Type B pancreatic cell (in vitro differentiated cells): ENCODE results near the gene LARP4B. TPM values are rescaled to one million over a fixed set of nuclear protein-coding genes. Genes with fewer than 3 reads are reported as not detected.

Experiments used
- DNase-seq: peaks from one replicate; pipeline ENCODE4 v3.0.0; 2021; ENCODE audit warnings: mixed read lengths; ENCODE audit not compliant: unreplicated experiment; ENCODE audit errors: extremely low spot score
- H3K27ac Mint-ChIP-seq: 2 replicates; pipeline ENCODE4 v1.8.0; 2021; ENCODE audit warnings: mild to moderate bottlenecking, mixed read lengths
- H3K27me3 Mint-ChIP-seq: 2 replicates; pipeline ENCODE4 v1.8.0; 2021; ENCODE audit warnings: mixed read lengths
- H3K36me3 Mint-ChIP-seq: 2 replicates; pipeline ENCODE4 v1.8.0; 2021; ENCODE audit warnings: mixed read lengths
- H3K4me1 Mint-ChIP-seq: one replicate; pipeline ENCODE4 v1.8.0; 2021; ENCODE audit warnings: mixed read lengths; ENCODE audit not compliant: unreplicated experiment
- H3K4me3 Mint-ChIP-seq: 2 replicates; pipeline ENCODE4 v1.8.0; 2021; ENCODE audit warnings: mild to moderate bottlenecking, mixed read lengths
- H3K9me3 Mint-ChIP-seq: 2 replicates; pipeline ENCODE4 v1.8.0; 2021; ENCODE audit warnings: mixed read lengths
- total RNA-seq: library from RNA; stranded (reverse); gene quantifications from 2 replicates; pipeline ENCODE4 v1.2.1, GENCODE V29; 2021; ENCODE audit warnings: low replicate concordance
- TF ChIP-seq, protein P1 (sequence below): fragments of 200-600 bp; sonication (generic); conservative IDR thresholded peaks from 2 replicates; pipeline ENCODE4 v1.5.0; 2021; ENCODE audit warnings: antibody characterized with exemption, mild to moderate bottlenecking

The LARP4B gene
- total RNA-seq, 1 donor from 2014 or later = 82.1 TPM

DNA sequence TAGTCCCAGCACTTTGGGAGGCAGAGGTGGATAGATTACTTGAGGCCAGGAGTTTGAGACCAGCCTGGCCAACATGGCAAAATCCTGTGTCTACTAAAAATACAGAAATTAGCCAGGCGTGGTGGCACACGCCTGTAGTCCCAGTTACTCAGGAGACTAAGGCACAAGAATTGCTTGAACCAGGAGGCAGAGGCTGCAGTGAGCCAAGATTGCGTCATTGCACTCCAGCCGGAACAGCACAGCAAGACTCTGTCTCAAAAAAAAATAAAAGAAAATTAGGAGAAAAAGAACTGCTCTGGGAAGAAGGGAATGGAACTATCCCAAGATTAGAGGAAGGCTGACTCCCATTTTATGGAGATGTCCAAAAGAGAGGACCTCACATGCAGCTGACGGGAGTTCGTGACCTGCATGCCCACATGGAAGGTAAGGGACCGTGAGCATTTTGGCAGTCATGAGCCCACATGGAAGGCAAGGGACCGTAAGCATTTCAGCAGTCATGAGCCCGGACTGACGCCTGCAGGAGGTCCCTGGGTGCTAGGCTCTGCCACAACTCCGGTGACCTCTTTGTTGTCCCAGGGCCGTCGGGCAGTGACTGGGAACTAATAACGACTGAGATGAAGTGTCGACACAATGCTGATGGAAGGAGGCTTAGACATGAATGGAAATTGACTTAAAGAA, 38.1 kb upstream of the LARP4B start:
- DNase-seq = no peak
- H3K27ac Mint-ChIP-seq = peak overlapping the region; percentile 61
- no peaks in the 10 kb centered on the region for H3K9me3 Mint-ChIP-seq
- peaks cover 22% of the 10 kb centered on the region for H3K4me1 Mint-ChIP-seq
- no peaks in the 10 kb centered on the region for H3K36me3 Mint-ChIP-seq
- H3K4me3 Mint-ChIP-seq = no peak overlapping the region
- H3K27me3 Mint-ChIP-seq = peaks cover 6% of the 10 kb centered on the region
- TF ChIP-seq, protein P1, sequence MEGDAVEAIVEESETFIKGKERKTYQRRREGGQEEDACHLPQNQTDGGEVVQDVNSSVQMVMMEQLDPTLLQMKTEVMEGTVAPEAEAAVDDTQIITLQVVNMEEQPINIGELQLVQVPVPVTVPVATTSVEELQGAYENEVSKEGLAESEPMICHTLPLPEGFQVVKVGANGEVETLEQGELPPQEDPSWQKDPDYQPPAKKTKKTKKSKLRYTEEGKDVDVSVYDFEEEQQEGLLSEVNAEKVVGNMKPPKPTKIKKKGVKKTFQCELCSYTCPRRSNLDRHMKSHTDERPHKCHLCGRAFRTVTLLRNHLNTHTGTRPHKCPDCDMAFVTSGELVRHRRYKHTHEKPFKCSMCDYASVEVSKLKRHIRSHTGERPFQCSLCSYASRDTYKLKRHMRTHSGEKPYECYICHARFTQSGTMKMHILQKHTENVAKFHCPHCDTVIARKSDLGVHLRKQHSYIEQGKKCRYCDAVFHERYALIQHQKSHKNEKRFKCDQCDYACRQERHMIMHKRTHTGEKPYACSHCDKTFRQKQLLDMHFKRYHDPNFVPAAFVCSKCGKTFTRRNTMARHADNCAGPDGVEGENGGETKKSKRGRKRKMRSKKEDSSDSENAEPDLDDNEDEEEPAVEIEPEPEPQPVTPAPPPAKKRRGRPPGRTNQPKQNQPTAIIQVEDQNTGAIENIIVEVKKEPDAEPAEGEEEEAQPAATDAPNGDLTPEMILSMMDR = no peak

DNA sequence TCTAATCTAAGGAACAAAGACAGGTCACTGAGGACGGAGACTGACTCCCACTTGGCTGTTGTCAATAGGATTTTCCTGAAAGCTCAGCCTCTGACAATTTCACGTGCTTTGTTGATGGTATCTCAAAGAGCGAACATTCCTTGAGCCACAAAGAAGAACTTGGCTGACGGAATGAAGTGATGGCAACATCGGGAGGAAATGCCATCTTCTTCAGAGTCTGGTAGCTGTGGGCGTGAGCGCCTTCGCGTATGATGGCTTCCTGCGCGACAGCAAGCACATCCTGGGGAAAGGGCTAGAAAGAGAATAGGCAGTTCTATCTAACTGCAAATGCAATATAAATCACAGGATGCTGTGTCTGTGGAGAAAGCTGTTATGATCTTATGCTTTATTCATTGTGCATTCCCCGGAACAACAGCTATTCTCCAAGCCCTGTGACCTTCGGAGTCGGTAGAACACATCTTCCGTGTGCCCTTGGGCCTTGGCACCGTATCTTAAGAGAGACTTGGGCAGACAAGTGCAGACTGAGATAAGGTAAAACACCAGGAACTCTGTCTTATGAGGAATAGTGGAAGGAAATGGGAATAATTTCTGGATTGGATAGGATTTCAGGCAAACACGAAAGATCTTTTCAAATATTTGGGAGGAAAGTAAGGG, 37.2 kb upstream of the LARP4B start:
- H3K4me3 Mint-ChIP-seq = no peak overlapping the region
- TF ChIP-seq, protein P1 = no peak
- no peak for DNase-seq
- H3K27me3 Mint-ChIP-seq = peaks cover 6% of the 10 kb centered on the region
- H3K9me3 Mint-ChIP-seq = no peaks in the 10 kb centered on the region
- peaks cover 25% of the 10 kb centered on the region for H3K4me1 Mint-ChIP-seq
- H3K27ac Mint-ChIP-seq = peak overlapping the region; percentile 44
- no peaks in the 10 kb centered on the region for H3K36me3 Mint-ChIP-seq

DNA sequence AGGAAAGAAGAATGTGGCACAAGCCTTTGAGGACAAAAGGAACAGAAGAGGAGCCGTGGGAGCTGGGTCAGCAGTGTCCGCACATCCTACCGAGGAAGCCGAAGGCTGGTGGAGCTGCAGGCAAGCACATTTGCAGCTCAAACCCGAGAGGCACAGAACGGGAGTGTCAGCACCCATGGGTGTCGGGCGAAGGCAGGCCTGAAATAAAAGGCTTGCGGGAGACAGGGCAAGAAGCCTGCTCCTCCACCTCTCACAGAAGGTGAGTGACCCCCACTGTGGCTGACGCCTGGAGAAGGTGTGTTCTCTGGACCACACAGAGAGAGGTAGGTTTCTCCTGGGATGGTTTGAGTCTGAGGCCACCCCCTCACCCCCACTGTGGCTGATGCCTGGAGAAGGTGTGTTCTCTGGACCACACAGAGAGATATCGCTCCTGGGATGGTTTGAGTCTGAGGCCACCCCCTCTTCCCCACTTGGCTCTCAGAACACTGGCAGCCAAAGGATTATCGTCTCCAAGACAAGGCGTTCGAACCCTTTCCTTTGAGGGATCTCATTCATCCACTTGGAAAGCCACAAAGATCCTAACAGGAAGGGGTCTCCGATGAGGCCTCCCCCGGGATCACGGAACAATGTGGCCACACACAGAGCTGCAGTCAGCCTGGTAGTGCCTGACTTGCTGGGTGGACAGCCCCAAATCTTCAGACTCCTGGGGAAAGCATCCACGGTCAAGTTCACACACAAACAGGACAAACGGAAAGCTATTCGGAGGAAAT, 35.1 kb upstream of the LARP4B start:
- no peak for DNase-seq
- H3K4me3 Mint-ChIP-seq = no peak overlapping the region
- TF ChIP-seq, protein P1 = no peak
- H3K27me3 Mint-ChIP-seq = peaks cover 6% of the 10 kb centered on the region
- H3K9me3 Mint-ChIP-seq = no peaks in the 10 kb centered on the region
- no peak overlapping the region for H3K27ac Mint-ChIP-seq
- H3K4me1 Mint-ChIP-seq = peaks cover 17% of the 10 kb centered on the region
- no peaks in the 10 kb centered on the region for H3K36me3 Mint-ChIP-seq

DNA sequence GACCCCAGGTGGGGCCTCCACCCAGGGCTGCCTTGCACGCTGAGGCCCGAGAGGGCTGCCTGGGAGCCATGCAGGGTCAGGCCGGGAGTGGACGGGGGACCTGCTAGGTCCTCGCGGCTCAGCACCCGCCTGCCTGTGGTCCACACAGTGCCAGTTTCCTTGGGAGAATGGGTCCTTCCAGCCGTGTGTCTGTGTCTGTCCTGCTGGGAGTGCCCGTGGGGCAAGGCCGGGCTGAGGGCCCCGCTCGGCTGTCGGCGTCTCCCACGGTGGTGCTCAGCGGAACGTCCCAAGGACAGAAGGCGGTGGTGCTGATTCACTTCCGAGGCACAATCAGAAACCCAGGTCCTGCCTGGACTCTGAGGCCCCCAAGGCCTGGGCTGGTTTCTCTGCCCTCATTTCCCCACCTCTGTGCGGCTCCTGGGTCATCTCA, 33.5 kb upstream of the LARP4B start:
- no peaks in the 10 kb centered on the region for H3K9me3 Mint-ChIP-seq
- H3K36me3 Mint-ChIP-seq = no peaks in the 10 kb centered on the region
- no peak overlapping the region for H3K4me3 Mint-ChIP-seq
- no peak for DNase-seq
- TF ChIP-seq, protein P1 = no peak
- H3K4me1 Mint-ChIP-seq = peaks cover 4% of the 10 kb centered on the region
- H3K27ac Mint-ChIP-seq = no peak overlapping the region
- peaks cover 7% of the 10 kb centered on the region for H3K27me3 Mint-ChIP-seq

DNA sequence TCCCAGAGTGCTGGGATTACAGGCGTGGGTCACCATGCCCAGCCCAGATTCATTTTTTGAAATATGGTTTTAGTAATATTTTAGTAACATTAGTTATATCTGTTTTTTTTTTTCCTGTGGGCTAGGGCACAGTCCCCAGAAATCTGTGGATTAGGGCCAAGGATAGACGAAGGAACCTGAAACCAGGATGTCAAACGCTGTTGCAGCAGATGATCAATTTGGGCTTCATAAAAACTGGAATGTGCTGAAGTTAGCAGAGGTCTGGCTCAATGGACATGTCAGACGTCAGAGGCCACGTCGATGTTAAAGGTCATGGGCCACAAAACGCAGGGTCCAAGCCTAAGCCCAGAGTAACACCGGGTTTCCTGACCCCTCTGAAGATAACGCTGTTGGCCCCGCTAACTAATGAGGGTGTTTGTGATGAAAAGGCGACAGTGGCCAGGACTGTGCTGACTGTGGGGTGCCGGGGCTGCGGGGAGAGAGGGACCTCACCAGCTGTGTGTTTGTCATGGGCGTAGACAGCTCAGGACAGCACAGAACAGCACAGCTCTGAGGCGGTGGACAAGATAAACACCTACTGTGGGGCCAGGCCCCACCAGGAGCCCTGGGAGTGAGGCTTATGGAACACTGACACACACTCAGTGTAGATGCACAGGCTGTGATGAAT, 32.9 kb upstream of the LARP4B start:
- Mint-ChIP-seq H3K27ac (no peak overlapping the region), H3K4me3 (no peak overlapping the region), H3K27me3 (peaks cover 10% of the 10 kb centered on the region), H3K36me3 (no peaks in the 10 kb centered on the region), H3K4me1 (peaks cover 4% of the 10 kb centered on the region), H3K9me3 (no peaks in the 10 kb centered on the region)
- TF ChIP-seq, protein P1 = no peak
- DNase-seq = no peak
